Renal cortex interstitium (tissue), 11 donors: ENCODE data around the gene CLPTM1. TPM values are rescaled to one million over a fixed set of nuclear protein-coding genes. Genes with fewer than 3 reads are reported as not detected.
A peak's percentile ranks its signal among the peaks of the same experiment; 100 is the strongest.

Source experiments
- DNase-seq, 11 donors: peaks; one replicate each; pipeline ENCODE4 v3.0.0-alpha.2; 2013; ENCODE audit warnings: low read depth in 9 of 11, low spot score in 4 of 11; ENCODE audit errors: extremely low read depth in 1 of 11
- polyA plus RNA-seq, 3 donors: library from polyadenylated mRNA; unstranded; fragments of 120-200 nt; gene quantifications; one replicate each; pipeline ENCODE4 v1.2.1, GENCODE V29; 2013; ENCODE audit not compliant: insufficient read length in 3 of 3

CLPTM1 gene
- polyA plus RNA-seq, 3 donors: 113 to 136 (median 125) TPM

GRCh38 chr19:45030825-45031224, 75.6 kb downstream of the CLPTM1 start:
- DNase-seq: no peak

- no peak for DNase-seq
Observed at GRCh38 chr19:45032421-45032820, 77.2 kb downstream of the CLPTM1 start.

GRCh38 chr19:45035755-45036154, 80.6 kb downstream of the CLPTM1 start:
- no peak for DNase-seq

GRCh38 chr19:45037393-45038169, 82.4 kb downstream of the CLPTM1 start:
- no peak for DNase-seq

- DNase-seq: peak; percentile 69 to 91 (median 86)
Observed at GRCh38 chr19:45038931-45039893, 84.0 kb downstream of the CLPTM1 start, which contains the start of gene CLASRP. Gene CLASRP, plus strand, starts transcription at chr19:45039045. Its CDS starts 1,168 bp downstream, at chr19:45040213.

GRCh38 chr19:45040059-45040771, 85.0 kb downstream of the CLPTM1 start:
- DNase-seq: no peak

- DNase-seq: no peak
Observed at GRCh38 chr19:45041125-45041524, 85.9 kb downstream of the CLPTM1 start.

Other genes with a start within 250 kb of the CLPTM1 start
- gene BCL3, start 206.7 kb upstream of the CLPTM1 start, polyA plus RNA-seq: 10 to 100 TPM in 1 of 3 donors, 1 to 10 TPM in 2; 4.4 to 14.3 (median 9.0) TPM
- 10 to 100 TPM in 1 of 3 donors, 1 to 10 TPM in 2; 5.4 to 10.1 (median 5.6) TPM for gene CBLC, start 177.5 kb upstream of the CLPTM1 start, polyA plus RNA-seq
- gene BCAM, start 146.3 kb upstream of the CLPTM1 start, polyA plus RNA-seq: 100 to 1,000 TPM; 433 to 689 (median 663) TPM
- 100 to 1,000 TPM; 152 to 171 (median 163) TPM for gene NECTIN2, start 109.1 kb upstream of the CLPTM1 start, polyA plus RNA-seq
- 10 to 100 TPM; 38.5 to 53.5 (median 46.5) TPM for gene TOMM40, start 64.1 kb upstream of the CLPTM1 start, polyA plus RNA-seq
- 100 to 1,000 TPM; 280 to 456 (median 412) TPM for gene APOE, start 49.6 kb upstream of the CLPTM1 start, polyA plus RNA-seq
- 10 to 100 TPM; 11.1 to 13.2 (median 11.4) TPM for gene APOC1, start 40.8 kb upstream of the CLPTM1 start, polyA plus RNA-seq
- not detected for gene APOC4, start 13.1 kb upstream of the CLPTM1 start, polyA plus RNA-seq
- gene APOC2, start 9.3 kb upstream of the CLPTM1 start, polyA plus RNA-seq: 10 to 100 TPM; 13.6 to 16.6 (median 13.7) TPM
- 1 to 10 TPM; 4.0 to 7.8 (median 6.2) TPM for gene RELB, start 46.1 kb downstream of the CLPTM1 start, polyA plus RNA-seq
- gene CLASRP, start 83.7 kb downstream of the CLPTM1 start, polyA plus RNA-seq: 10 to 100 TPM; 65.0 to 86.5 (median 69.1) TPM
- 1 to 10 TPM in 2 of 3 donors, under 1 TPM in 1; 0.76 to 2.6 (median 1.4) TPM for gene ZNF296, start 121.1 kb downstream of the CLPTM1 start, polyA plus RNA-seq
- 10 to 100 TPM; 17.8 to 25.9 (median 22.6) TPM for gene GEMIN7, start 123.9 kb downstream of the CLPTM1 start, polyA plus RNA-seq
- gene PPP1R37, start 137.8 kb downstream of the CLPTM1 start, polyA plus RNA-seq: 10 to 100 TPM; 23.3 to 39.5 (median 32.4) TPM
- gene NKPD1, start 205.6 kb downstream of the CLPTM1 start, polyA plus RNA-seq: under 1 TPM; 0.09 to 0.38 (median 0.13) TPM
- gene TRAPPC6A, start 222.9 kb downstream of the CLPTM1 start, polyA plus RNA-seq: 10 to 100 TPM; 29.4 to 46.9 (median 44.5) TPM
- gene BLOC1S3, start 223.4 kb downstream of the CLPTM1 start, polyA plus RNA-seq: 10 to 100 TPM in 2 of 3 donors, 1 to 10 TPM in 1; 9.1 to 10.5 (median 10.4) TPM